GM12891 (cell line): ENCODE results near the gene FAT1.

Source experiments
- PAX5 ChIP-seq: IDR thresholded peaks from 2 replicates; pipeline ENCODE4 v1.6.1; 2011; ENCODE audit warnings: low read length, moderate library complexity, mild to moderate bottlenecking; ENCODE audit not compliant: insufficient read depth, severe bottlenecking
- POLR2A ChIP-seq: IDR thresholded peaks from 2 replicates; pipeline ENCODE4 v1.6.1; 2011; ENCODE audit warnings: low read depth, low read length, control low read depth
- POLR2AphosphoS5 ChIP-seq: IDR thresholded peaks from 2 replicates; pipeline ENCODE4 v1.6.1; 2011; ENCODE audit warnings: low read depth, low read length, control low read depth
- POU2F2 ChIP-seq: IDR thresholded peaks from 2 replicates; pipeline ENCODE4 v1.6.1; 2011; ENCODE audit warnings: low read depth, mild to moderate bottlenecking, control low read depth, low read length, moderate library complexity
- SPI1 ChIP-seq: IDR thresholded peaks from 2 replicates; pipeline ENCODE4 v1.6.1; 2011; ENCODE audit warnings: low read depth, low read length, control low read depth
- TAF1 ChIP-seq: IDR thresholded peaks from 2 replicates; pipeline ENCODE4 v1.6.1; 2011; ENCODE audit warnings: low read depth, low read length, control low read depth

- no peak for TF ChIP-seq TAF1
- TF ChIP-seq POLR2AphosphoS5, result no peak
- no peak for TF ChIP-seq POLR2A
- TF ChIP-seq SPI1, result no peak
- TF ChIP-seq PAX5, result no peak
- TF ChIP-seq POU2F2, result no peak
Measured at GRCh38 chr4:186581421-186581820, 142.2 kb downstream of the FAT1 start.
